KMS-11 (cell line): ENCODE measurements around the gene CATSPER1.

Source experiments
- H2AFZ ChIP-seq: fragments of 200-600 bp; sonication (generic); 2 replicates; pipeline ENCODE4 v1.6.1; 2016; ENCODE audit warnings: antibody characterized with exemption, mixed run types, low read depth
- H3K27ac ChIP-seq: fragments of 200-600 bp; sonication (generic); 2 replicates; pipeline ENCODE4 v1.6.1; 2016; ENCODE audit warnings: mild to moderate bottlenecking, mixed run types
- H3K27me3 ChIP-seq: fragments of 200-600 bp; sonication (generic); 2 replicates; pipeline ENCODE4 v1.6.1; 2017; ENCODE audit warnings: mild to moderate bottlenecking, low read depth, mixed run types, moderate library complexity; ENCODE audit not compliant: insufficient read depth
- H3K36me3 ChIP-seq: fragments of 200-600 bp; sonication (generic); 2 replicates; pipeline ENCODE4 v1.6.1; 2017; ENCODE audit warnings: mild to moderate bottlenecking, mixed run types; ENCODE audit not compliant: insufficient read depth
- H3K4me1 ChIP-seq: fragments of 200-600 bp; sonication (generic); 2 replicates; pipeline ENCODE4 v1.6.1; 2016; ENCODE audit warnings: mild to moderate bottlenecking, low read depth, mixed run types; ENCODE audit not compliant: poor library complexity, severe bottlenecking
- H3K4me2 ChIP-seq: fragments of 200-600 bp; sonication (generic); 2 replicates; pipeline ENCODE4 v1.7.0; 2016; ENCODE audit warnings: mild to moderate bottlenecking, mixed run types
- H3K4me3 ChIP-seq: fragments of 200-600 bp; sonication (generic); IDR thresholded peaks from 2 replicates; pipeline ENCODE4 v1.6.1; 2017; ENCODE audit warnings: low read depth, low read length, mixed read lengths; ENCODE audit not compliant: insufficient read depth
- H3K79me2 ChIP-seq: fragments of 200-600 bp; sonication (generic); 2 replicates; pipeline ENCODE4 v1.6.1; 2016; ENCODE audit warnings: low read depth, mixed run types; ENCODE audit not compliant: insufficient read depth
- H3K9ac ChIP-seq: fragments of 200-600 bp; sonication (generic); 2 replicates; pipeline ENCODE4 v1.6.1; 2016; ENCODE audit warnings: mild to moderate bottlenecking, mixed run types
- H4K20me1 ChIP-seq: fragments of 200-600 bp; sonication (generic); 2 replicates; pipeline ENCODE4 v1.6.1; 2016; ENCODE audit warnings: mild to moderate bottlenecking, mixed run types; ENCODE audit not compliant: insufficient read depth
- TF ChIP-seq, protein P1 (sequence below): fragments of 200-600 bp; sonication (generic); conservative IDR thresholded peaks from 2 replicates; pipeline ENCODE4 v1.6.1; 2017; ENCODE audit warnings: low read depth, mild to moderate bottlenecking, antibody characterized with exemption, low read length, moderate library complexity, mixed read lengths

CATSPER1 gene

GRCh38 chr11:66072081-66072480 is 45.8 kb upstream of the CATSPER1 start:
- Histone ChIP-seq H3K36me3 (no peaks in the 10 kb centered on the region; the same call in 1 of the 2 replicates), H4K20me1 (peaks cover 10% of the 10 kb centered on the region; the same call in 1 of the 2 replicates), H3K79me2 (peaks cover 56% of the 10 kb centered on the region), H3K9ac (no peak overlapping the region), H3K4me3 (no peak overlapping the region), H3K27ac (peak overlapping the region; percentile 48; the same call in 1 of the 2 replicates), H3K27me3 (no peaks in the 10 kb centered on the region), H2AFZ (no peak overlapping the region), H3K4me1 (peaks cover 43% of the 10 kb centered on the region), H3K4me2 (peak overlapping the region; percentile 99)
- TF ChIP-seq, protein P1, sequence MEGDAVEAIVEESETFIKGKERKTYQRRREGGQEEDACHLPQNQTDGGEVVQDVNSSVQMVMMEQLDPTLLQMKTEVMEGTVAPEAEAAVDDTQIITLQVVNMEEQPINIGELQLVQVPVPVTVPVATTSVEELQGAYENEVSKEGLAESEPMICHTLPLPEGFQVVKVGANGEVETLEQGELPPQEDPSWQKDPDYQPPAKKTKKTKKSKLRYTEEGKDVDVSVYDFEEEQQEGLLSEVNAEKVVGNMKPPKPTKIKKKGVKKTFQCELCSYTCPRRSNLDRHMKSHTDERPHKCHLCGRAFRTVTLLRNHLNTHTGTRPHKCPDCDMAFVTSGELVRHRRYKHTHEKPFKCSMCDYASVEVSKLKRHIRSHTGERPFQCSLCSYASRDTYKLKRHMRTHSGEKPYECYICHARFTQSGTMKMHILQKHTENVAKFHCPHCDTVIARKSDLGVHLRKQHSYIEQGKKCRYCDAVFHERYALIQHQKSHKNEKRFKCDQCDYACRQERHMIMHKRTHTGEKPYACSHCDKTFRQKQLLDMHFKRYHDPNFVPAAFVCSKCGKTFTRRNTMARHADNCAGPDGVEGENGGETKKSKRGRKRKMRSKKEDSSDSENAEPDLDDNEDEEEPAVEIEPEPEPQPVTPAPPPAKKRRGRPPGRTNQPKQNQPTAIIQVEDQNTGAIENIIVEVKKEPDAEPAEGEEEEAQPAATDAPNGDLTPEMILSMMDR, result no peak

DNA sequence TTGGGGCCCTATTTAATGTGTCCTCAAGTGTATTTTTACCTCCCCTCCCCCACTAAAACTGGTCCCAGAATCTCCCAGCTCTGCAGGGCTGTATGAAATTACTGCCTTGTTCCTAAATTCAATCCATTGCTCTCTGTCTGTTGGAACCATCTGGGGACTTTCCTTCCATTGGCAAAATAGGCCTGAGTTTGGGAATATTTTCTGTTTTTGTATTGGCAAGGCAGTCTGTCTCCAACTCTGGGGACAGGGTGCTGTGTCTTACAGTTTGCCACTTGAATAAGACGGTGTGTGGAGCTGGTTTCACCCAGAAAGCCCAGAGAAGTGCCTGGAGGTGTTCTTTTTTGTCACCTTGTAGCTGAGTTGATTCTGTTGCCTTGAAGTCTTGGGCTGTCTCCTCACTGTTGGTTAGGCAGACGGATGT is 45.1 kb upstream of the CATSPER1 start:
- TF ChIP-seq, protein P1, result no peak
- Histone ChIP-seq H4K20me1 (peaks cover 17% of the 10 kb centered on the region), H3K27ac (peak overlapping the region; percentile 48), H3K4me3 (no peak overlapping the region), H3K79me2 (peaks cover 54% of the 10 kb centered on the region), H3K27me3 (no peaks in the 10 kb centered on the region), H3K9ac (peak overlapping the region; percentile 61; the same call in 1 of the 2 replicates), H3K4me1 (peaks cover 50% of the 10 kb centered on the region), H2AFZ (peak overlapping the region; percentile 31), H3K4me2 (peak overlapping the region; percentile 99), H3K36me3 (no peaks in the 10 kb centered on the region; the same call in 1 of the 2 replicates)

DNA sequence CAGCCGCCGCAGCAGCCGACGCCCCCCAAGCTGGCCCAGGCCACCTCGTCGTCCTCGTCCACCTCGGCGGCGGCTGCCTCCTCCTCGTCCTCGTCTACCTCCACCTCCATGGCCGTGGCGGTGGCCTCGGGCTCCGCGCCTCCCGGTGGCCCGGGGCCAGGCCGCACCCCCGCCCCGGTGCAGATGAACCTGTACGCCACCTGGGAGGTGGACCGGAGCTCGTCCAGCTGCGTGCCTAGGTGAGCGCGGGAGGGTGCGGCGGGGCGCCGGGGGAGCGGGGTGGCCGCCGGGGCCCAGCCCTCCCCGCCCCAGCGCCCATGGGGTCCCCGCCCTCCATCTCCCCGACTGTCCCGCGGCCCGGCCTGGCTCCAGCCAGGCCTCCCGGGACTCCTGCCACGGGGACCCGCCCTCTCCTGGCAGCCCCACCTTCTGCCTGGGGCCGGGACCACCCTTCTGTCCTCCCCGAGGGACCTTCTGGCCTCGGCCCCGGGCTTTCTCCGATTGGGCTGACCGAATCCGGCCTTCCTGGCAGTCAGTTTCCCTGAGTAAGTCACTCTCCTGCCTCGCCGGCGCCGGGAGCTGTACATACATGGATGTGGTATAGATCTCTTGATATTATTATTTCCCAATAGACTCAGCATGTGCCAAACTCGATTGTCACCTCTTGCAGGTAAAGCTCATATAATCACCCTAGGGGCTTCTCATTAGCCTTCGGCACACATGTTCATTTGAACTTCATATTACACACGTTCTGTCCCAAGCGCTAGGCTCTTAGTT is 44.5 kb upstream of the CATSPER1 start:
- H3K4me2 ChIP-seq, result peak overlapping the region; percentile 99
- H3K36me3 ChIP-seq, result peaks cover 5% of the 10 kb centered on the region; the same call in 1 of the 2 replicates
- no peak overlapping the region for H3K4me3 ChIP-seq
- H3K9ac ChIP-seq, result peak overlapping the region; percentile 61
- peaks cover 54% of the 10 kb centered on the region for H3K79me2 ChIP-seq
- no peaks in the 10 kb centered on the region for H3K27me3 ChIP-seq
- peak overlapping the region; percentile 31 for H2AFZ ChIP-seq
- peaks cover 18% of the 10 kb centered on the region for H4K20me1 ChIP-seq
- TF ChIP-seq, protein P1, result no peak
- peak overlapping the region; percentile 48 for H3K27ac ChIP-seq
- H3K4me1 ChIP-seq, result peaks cover 56% of the 10 kb centered on the region

- Histone ChIP-seq H3K9ac (peak within 1 kb of the TSS; percentile 61), H3K27me3 (0 out of 2 replicates have a peak, but pooled peaks cover 5% of the 10 kb centered on the region), H3K27ac (peak within 1 kb of the TSS; percentile 90), H3K4me3 (no peak within 1 kb of the TSS), H3K79me2 (peaks cover 55% of the 10 kb centered on the region), H3K4me2 (peak within 1 kb of the TSS; percentile 99), H2AFZ (peak within 1 kb of the TSS; percentile 31), H3K4me1 (peaks cover 64% of the 10 kb centered on the region), H3K36me3 (peaks cover 11% of the 10 kb centered on the region; the same call in 1 of the 2 replicates), H4K20me1 (peaks cover 24% of the 10 kb centered on the region)
- TF ChIP-seq, protein P1, result peak; percentile 4; the same call in 1 of the 2 replicates
Measured at GRCh38 chr11:66069715-66070603, 43.7 kb upstream of the CATSPER1 start, which contains the start of gene PACS1. TSS of gene PACS1 (plus strand) at chr11:66070272. CDS start at chr11:66070487, 215 bp downstream.
